ENCODE results near the gene BICC1. TPM values are rescaled to one million over a fixed set of nuclear protein-coding genes. Genes with fewer than 3 reads are reported as not detected.

BICC1 gene
- total RNA-seq, 1 experiment from 2014 or later, result not detected

DNA sequence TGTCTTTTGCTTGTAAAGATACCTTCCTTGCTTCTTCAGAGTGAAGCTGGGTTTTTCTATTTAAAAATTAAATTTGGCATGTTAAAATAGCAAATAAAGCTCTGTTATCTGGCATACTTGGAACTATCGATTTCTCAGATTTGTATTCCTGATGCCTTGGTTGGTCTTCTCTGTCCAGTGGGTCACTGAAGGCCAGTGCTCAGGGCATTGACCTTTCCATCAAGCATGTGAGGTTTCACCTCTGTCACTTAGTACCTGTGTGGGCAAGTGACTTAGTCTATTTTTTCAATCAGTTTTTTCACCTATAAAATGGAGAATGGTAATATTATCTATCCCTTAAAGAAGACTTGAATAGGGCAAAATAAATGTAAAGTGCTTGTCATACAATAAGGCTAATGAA is 311.3 kb downstream of the BICC1 start:
- no TSS peak for BruUV-seq (replicated peaks)
- CTCF ChIA-PET, result no interaction called here
- POLR2A ChIA-PET, result no interaction called here

More for the DNA sequence above, 311.3 kb downstream of the BICC1 start:
- H3K27me3 ChIP-seq (ENCODE audit: insufficient read depth, low read length), result no peaks in the 10 kb centered on the region
- no peak overlapping the region for H2AFZ ChIP-seq (ENCODE audit: low read depth, low read length, poor library complexity, severe bottlenecking)
- intact Hi-C loops (cut with micrococcal nuclease), result no loop called here
- no peaks in the 10 kb centered on the region for H3K9me3 ChIP-seq (ENCODE audit: control insufficient read depth in 1 of 2, insufficient read depth in 1 of 2, low read depth in 1 of 2, low read length in 2 of 2)
- H3K4me3 ChIP-seq (replicated peaks in 1 of 2; ENCODE audit: low read depth in 1 of 2, low read length in 2 of 2), result no peak overlapping the region
- no peaks in the 10 kb centered on the region; a peak in 2 of 4 replicates for H3K4me1 ChIP-seq (ENCODE audit: control insufficient read depth in 1 of 2, insufficient read depth in 2 of 2, low read length in 2 of 2)
- ATAC-seq (no peak), DNase-seq (ENCODE audit: low read depth, low spot score) (no peak)
- no peaks in the 10 kb centered on the region for H3K79me2 ChIP-seq (ENCODE audit: insufficient read depth, low read length)
- no peaks in the 10 kb centered on the region for H4K20me1 ChIP-seq (ENCODE audit: insufficient read depth)
- H3K4me2 ChIP-seq (ENCODE audit: low read length), result no peak overlapping the region
- TF ChIP-seq, protein P1, sequence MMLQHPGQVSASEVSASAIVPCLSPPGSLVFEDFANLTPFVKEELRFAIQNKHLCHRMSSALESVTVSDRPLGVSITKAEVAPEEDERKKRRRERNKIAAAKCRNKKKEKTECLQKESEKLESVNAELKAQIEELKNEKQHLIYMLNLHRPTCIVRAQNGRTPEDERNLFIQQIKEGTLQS (IDR thresholded peaks at IDR 0.05), result no peak
- no peak for TF ChIP-seq POLR2A (IDR thresholded peaks at IDR 0.05; ENCODE audit: borderline replicate concordance, extremely low read depth, insufficient read depth, insufficient read length)
- TF ChIP-seq ELF1 (IDR thresholded peaks at IDR 0.05; ENCODE audit: borderline replicate concordance, low read depth), result no peak
- no peak for TF ChIP-seq EZH2phosphoT487 (IDR thresholded peaks at IDR 0.05; ENCODE audit: borderline replicate concordance)
- TF ChIP-seq CEBPB (IDR thresholded peaks at IDR 0.05; ENCODE audit: low read depth), result no peak
- TF ChIP-seq, protein P2, sequence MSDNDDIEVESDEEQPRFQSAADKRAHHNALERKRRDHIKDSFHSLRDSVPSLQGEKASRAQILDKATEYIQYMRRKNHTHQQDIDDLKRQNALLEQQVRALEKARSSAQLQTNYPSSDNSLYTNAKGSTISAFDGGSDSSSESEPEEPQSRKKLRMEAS (IDR thresholded peaks at IDR 0.05), result no peak
- no peak for TF ChIP-seq REST (IDR thresholded peaks at IDR 0.05; ENCODE audit: low read depth)
- H3K36me3 ChIP-seq (ENCODE audit: control insufficient read depth in 1 of 2, insufficient read depth in 2 of 2, low read length in 2 of 2), result no peaks in the 10 kb centered on the region
- no peaks in the 10 kb centered on the region for H3K9me2 ChIP-seq (ENCODE audit: insufficient read depth)
- H3K27ac ChIP-seq (ENCODE audit: low read depth, low read length), result no peak overlapping the region
- RAD21 ChIA-PET (ENCODE audit: low non-redundant PET in 1 of 2, low total read pairs in 2 of 2, uncharacterized antibody in 2 of 2, unreplicated experiment in 2 of 2), result no interaction called here
- no peak overlapping the region for H3K9ac ChIP-seq (ENCODE audit: low read length)
